ENCODE results near the gene DGCR6.
A peak's percentile ranks its signal among the peaks of the same experiment; 100 is the strongest.
"Not testable (repeated sequence)": the region's sequence is repeated elsewhere in the genome, so short reads cannot be mapped to it uniquely, and the experiment has no call there.

Gene DGCR6

GRCh38 chr22:18931905-18932652, 26.0 kb downstream of the DGCR6 start:
- DNase-seq, result no peak

GRCh38 chr22:18933914-18934313, 27.8 kb downstream of the DGCR6 start:
- no peak for DNase-seq

- not testable (repeated sequence) for DNase-seq
Measured at GRCh38 chr22:18934688-18935087, 28.6 kb downstream of the DGCR6 start.

GRCh38 chr22:18935889-18936529, 29.9 kb downstream of the DGCR6 start, which contains the start of gene PRODH:
Gene PRODH, minus strand, starts transcription at chr22:18936293. Its CDS starts 6 bp downstream, at chr22:18936287.
- no peak for DNase-seq

GRCh38 chr22:18938691-18939090, 32.6 kb downstream of the DGCR6 start:
- not testable (repeated sequence) for DNase-seq

- not testable (repeated sequence) for DNase-seq
Measured at GRCh38 chr22:18947105-18947504, 41.0 kb downstream of the DGCR6 start.

- DNase-seq, result no peak
Measured at GRCh38 chr22:18947905-18948304, 41.8 kb downstream of the DGCR6 start.

GRCh38 chr22:18950141-18950540, 44.0 kb downstream of the DGCR6 start:
- DNase-seq, result no peak

- DNase-seq, result no peak
Measured at GRCh38 chr22:18952022-18952421, 45.9 kb downstream of the DGCR6 start.

GRCh38 chr22:18953128-18953527, 47.0 kb downstream of the DGCR6 start:
- peak; percentile 3 for DNase-seq

- peak; percentile 31 for DNase-seq
Measured at GRCh38 chr22:18954303-18954989, 48.3 kb downstream of the DGCR6 start.

GRCh38 chr22:18954990-18955571, 49.0 kb downstream of the DGCR6 start:
- DNase-seq, result peak; percentile 5

- no peak for DNase-seq
Measured at GRCh38 chr22:18955696-18956095, 49.6 kb downstream of the DGCR6 start.

- DNase-seq, result peak; percentile 2
Measured at GRCh38 chr22:18956121-18956895, 50.2 kb downstream of the DGCR6 start.

GRCh38 chr22:18956956-18957355, 50.8 kb downstream of the DGCR6 start:
- not testable (repeated sequence) for DNase-seq

GRCh38 chr22:18957621-18958320, 51.7 kb downstream of the DGCR6 start:
- DNase-seq, result not testable (repeated sequence)

GRCh38 chr22:18958321-18958705, 52.2 kb downstream of the DGCR6 start:
- DNase-seq, result not testable (repeated sequence)

GRCh38 chr22:18958738-18959137, 52.6 kb downstream of the DGCR6 start:
- DNase-seq, result peak; percentile 3

GRCh38 chr22:18959266-18959665, 53.1 kb downstream of the DGCR6 start:
- DNase-seq, result not testable (repeated sequence)

GRCh38 chr22:18959741-18960140, 53.6 kb downstream of the DGCR6 start:
- not testable (repeated sequence) for DNase-seq

GRCh38 chr22:18960166-18960820, 54.2 kb downstream of the DGCR6 start:
- DNase-seq, result peak; percentile 6
